ENCODE results near the gene GABBR1. TPM values are rescaled to one million over a fixed set of nuclear protein-coding genes. Genes with fewer than 3 reads are reported as not detected.

Gene GABBR1
- total and polyA plus RNA-seq, 2 donors (not counting 1 experiment from before 2014, with no cell fraction given), result 198 to 241 TPM

- ATAC-seq (ENCODE audit: low read depth) (no peak), DNase-seq (no peak)
- Histone ChIP-seq H3K79me2 (ENCODE audit: control insufficient read depth, insufficient read depth, low read length) (no peaks in the 10 kb centered on the region), H3K27me3 (replicated peaks in 1 of 4; ENCODE audit: control extremely low read depth in 1 of 4, control insufficient read depth in 3 of 4, insufficient read depth in 4 of 4, low read length in 3 of 4) (peaks cover 0 to 10% (median 5%) of the 10 kb centered on the region in 4 experiments), H3K9ac (ENCODE audit: low read length) (no peak overlapping the region), H3K9me3 (ENCODE audit: control extremely low read depth in 1 of 3, control insufficient read depth in 2 of 3, insufficient read depth in 1 of 3, low read length in 2 of 3) (no peaks in the 10 kb centered on the region), H4K20me1 (ENCODE audit: control insufficient read depth, insufficient read depth, low read length, poor library complexity, severe bottlenecking) (no peaks in the 10 kb centered on the region), H3K4me1 (ENCODE audit: control insufficient read depth in 2 of 2, insufficient read depth in 2 of 2, low read length in 2 of 2) (no peaks in the 10 kb centered on the region), H3K27ac (ENCODE audit: low read length in 2 of 2) (no peak overlapping the region), H3K4me2 (replicated peaks; ENCODE audit: low read depth, low read length, poor library complexity, severe bottlenecking) (no peak overlapping the region), H2AFZ (ENCODE audit: insufficient read depth, low read depth, low read length, poor library complexity, severe bottlenecking) (no peak overlapping the region), H3K4me3 (ENCODE audit: control extremely low read depth in 1 of 5, extremely low read depth in 1 of 5, insufficient read depth in 1 of 5, low read depth in 2 of 5, low read length in 4 of 5) (no peak overlapping the region), H3K36me3 (replicated peaks in 1 of 2; ENCODE audit: control extremely low read depth in 1 of 2, control insufficient read depth in 1 of 2, extremely low read depth in 1 of 2, insufficient read depth in 2 of 2, low read length in 1 of 2) (no peaks in the 10 kb centered on the region)
- CTCF ChIA-PET, result no interaction called here
- Mint-ChIP-seq H3K27me3 (peaks cover 35% of the 10 kb centered on the region), H3K9me3 (ENCODE audit: insufficient read depth) (no peaks in the 10 kb centered on the region), H3K27ac (no peak overlapping the region), H3K4me3 (no peak overlapping the region), H3K4me1 (no peaks in the 10 kb centered on the region)
- 60% methylated on average over 8 of the region's 8 CpGs for WGBS (ENCODE audit: insufficient coverage)
- no peak for TF ChIP-seq EZH2 (IDR thresholded peaks at IDR 0.05; ENCODE audit: borderline replicate concordance, insufficient read depth, low read depth, low read length, poor library complexity, severe bottlenecking)
- TF ChIP-seq CTCF (IDR thresholded peaks at IDR 0.05), result no peak
- intact Hi-C loops (cut with micrococcal nuclease), result no loop called here
- POLR2A ChIA-PET, result no interaction called here
Measured at GRCh38 chr6:29521006-29521680, 111.8 kb downstream of the GABBR1 start.

DNA sequence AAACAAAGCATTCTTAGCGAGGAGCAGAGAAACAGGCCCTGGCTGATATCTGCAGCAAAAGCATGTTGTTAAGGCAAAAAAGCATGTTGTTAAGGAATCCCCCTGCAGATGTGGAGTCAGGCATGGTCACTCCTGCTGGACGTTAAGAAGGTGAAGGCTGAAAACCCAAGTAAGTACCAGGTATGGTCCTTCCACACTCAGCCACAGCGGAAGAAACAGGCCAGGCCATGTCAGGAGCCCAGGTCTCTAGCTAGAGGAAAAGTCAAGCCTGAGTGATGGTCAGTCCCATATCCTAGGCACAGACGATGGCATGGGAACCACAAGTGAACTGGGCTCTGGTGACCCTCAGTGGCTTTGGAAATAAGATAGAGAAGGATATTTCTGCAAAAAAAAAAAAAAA, 112.8 kb downstream of the GABBR1 start:
- no peak for DNase-seq
- Histone ChIP-seq H3K36me3 (replicated peaks in 1 of 2; ENCODE audit: control extremely low read depth in 1 of 2, control insufficient read depth in 1 of 2, extremely low read depth in 1 of 2, insufficient read depth in 2 of 2, low read length in 1 of 2) (no peaks in the 10 kb centered on the region), H3K27me3 (replicated peaks in 1 of 4; ENCODE audit: control extremely low read depth in 1 of 4, control insufficient read depth in 3 of 4, insufficient read depth in 4 of 4, low read length in 3 of 4) (peaks cover 0 to 10% (median 6%) of the 10 kb centered on the region in 4 experiments), H3K9ac (ENCODE audit: low read length) (no peak overlapping the region), H3K79me2 (ENCODE audit: control insufficient read depth, insufficient read depth, low read length) (no peaks in the 10 kb centered on the region), H3K9me3 (ENCODE audit: control extremely low read depth in 1 of 3, control insufficient read depth in 2 of 3, insufficient read depth in 1 of 3, low read length in 2 of 3) (no peaks in the 10 kb centered on the region), H3K27ac (ENCODE audit: low read length in 2 of 2) (no peak overlapping the region), H3K4me2 (replicated peaks; ENCODE audit: low read depth, low read length, poor library complexity, severe bottlenecking) (no peak overlapping the region), H3K4me1 (ENCODE audit: control insufficient read depth in 2 of 2, insufficient read depth in 2 of 2, low read length in 2 of 2) (no peaks in the 10 kb centered on the region), H3K4me3 (ENCODE audit: control extremely low read depth in 1 of 5, extremely low read depth in 1 of 5, insufficient read depth in 1 of 5, low read depth in 2 of 5, low read length in 4 of 5) (no peak overlapping the region), H4K20me1 (ENCODE audit: control insufficient read depth, insufficient read depth, low read length, poor library complexity, severe bottlenecking) (no peaks in the 10 kb centered on the region), H2AFZ (ENCODE audit: insufficient read depth, low read depth, low read length, poor library complexity, severe bottlenecking) (no peak overlapping the region)
- no peaks in the 10 kb centered on the region for H3K4me1 Mint-ChIP-seq
- H3K27me3 Mint-ChIP-seq, result peaks cover 31% of the 10 kb centered on the region
- no peak overlapping the region for H3K4me3 Mint-ChIP-seq
- H3K9me3 Mint-ChIP-seq (ENCODE audit: insufficient read depth), result no peaks in the 10 kb centered on the region
- ChIA-PET POLR2A (no interaction called here), CTCF (no interaction called here)
- TF ChIP-seq CTCF (IDR thresholded peaks at IDR 0.05) (no peak), EZH2 (IDR thresholded peaks at IDR 0.05; ENCODE audit: borderline replicate concordance, insufficient read depth, low read depth, low read length, poor library complexity, severe bottlenecking) (no peak)
- no peak for ATAC-seq (ENCODE audit: low read depth)
- WGBS (ENCODE audit: insufficient coverage), result 90% methylated on average over 2 of the region's 4 CpGs
- H3K27ac Mint-ChIP-seq, result no peak overlapping the region
- intact Hi-C loops (cut with micrococcal nuclease), result no loop called here
